DND-41 (cell line): ENCODE results near the gene OTUD7B.

Experiments
- EZH2 ChIP-seq: IDR thresholded peaks from 3 replicates; pipeline ENCODE4 v1.6.1; 2012; ENCODE audit warnings: borderline replicate concordance, low read depth, mild to moderate bottlenecking, moderate library complexity, low read length, inconsistent platforms; ENCODE audit not compliant: severe bottlenecking
- TF ChIP-seq, protein P1 (sequence below): IDR thresholded peaks from 2 replicates; pipeline ENCODE4 v1.5.1; 2012; ENCODE audit warnings: borderline replicate concordance, low read length, moderate library complexity, mild to moderate bottlenecking; ENCODE audit not compliant: poor library complexity, severe bottlenecking; ENCODE audit errors: extremely low read depth

DNA sequence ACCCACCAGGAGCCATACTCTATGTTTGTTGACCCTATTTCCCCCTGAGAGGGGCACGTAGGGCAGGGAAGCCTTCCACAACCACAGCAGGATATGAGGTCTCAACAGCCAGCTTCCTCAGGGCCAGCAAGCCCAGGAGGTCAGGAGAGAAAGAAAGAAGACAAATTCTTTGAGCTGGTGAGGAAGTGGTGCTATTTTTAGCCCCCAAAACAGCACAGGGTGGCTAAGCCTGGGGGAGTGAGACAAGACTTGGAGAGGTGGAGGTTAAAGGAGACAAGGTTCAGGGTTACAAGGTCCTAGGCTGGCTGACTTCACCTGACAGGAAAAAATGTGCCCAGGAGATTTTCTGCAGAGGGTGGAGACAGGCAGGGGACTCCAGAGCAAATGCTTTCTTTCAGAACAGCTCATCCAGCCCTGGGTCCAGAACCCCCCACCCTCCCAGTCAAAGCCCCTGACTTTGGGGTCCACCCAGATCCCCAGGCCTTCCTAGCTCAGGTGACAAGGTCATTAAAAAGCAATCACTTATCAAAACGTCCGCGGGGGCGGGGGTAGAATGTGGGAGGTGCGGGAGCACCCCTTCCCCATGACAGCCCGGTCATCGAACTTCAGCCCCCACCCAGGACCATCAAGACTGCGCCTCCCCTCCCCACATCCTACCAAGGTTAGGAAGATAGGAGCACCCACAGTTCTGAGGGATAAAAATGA, 94.2 kb downstream of the OTUD7B start:
- TF ChIP-seq, protein P1, sequence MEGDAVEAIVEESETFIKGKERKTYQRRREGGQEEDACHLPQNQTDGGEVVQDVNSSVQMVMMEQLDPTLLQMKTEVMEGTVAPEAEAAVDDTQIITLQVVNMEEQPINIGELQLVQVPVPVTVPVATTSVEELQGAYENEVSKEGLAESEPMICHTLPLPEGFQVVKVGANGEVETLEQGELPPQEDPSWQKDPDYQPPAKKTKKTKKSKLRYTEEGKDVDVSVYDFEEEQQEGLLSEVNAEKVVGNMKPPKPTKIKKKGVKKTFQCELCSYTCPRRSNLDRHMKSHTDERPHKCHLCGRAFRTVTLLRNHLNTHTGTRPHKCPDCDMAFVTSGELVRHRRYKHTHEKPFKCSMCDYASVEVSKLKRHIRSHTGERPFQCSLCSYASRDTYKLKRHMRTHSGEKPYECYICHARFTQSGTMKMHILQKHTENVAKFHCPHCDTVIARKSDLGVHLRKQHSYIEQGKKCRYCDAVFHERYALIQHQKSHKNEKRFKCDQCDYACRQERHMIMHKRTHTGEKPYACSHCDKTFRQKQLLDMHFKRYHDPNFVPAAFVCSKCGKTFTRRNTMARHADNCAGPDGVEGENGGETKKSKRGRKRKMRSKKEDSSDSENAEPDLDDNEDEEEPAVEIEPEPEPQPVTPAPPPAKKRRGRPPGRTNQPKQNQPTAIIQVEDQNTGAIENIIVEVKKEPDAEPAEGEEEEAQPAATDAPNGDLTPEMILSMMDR: no peak
- no peak for TF ChIP-seq EZH2
